NCI-H345 treated with DMSO at 0.1 percent for 48 hours (cell line): ENCODE results near the gene TRIM31.
"Not testable (repeated sequence)": the region's sequence is repeated elsewhere in the genome, so short reads cannot be mapped to it uniquely, and the experiment has no call there.

Source experiments
- DNase-seq: peaks from one replicate; lab custom pipeline; 2025; ENCODE audit not compliant: unreplicated experiment; lab: John Stamatoyannopoulos, UW

Gene TRIM31

DNA sequence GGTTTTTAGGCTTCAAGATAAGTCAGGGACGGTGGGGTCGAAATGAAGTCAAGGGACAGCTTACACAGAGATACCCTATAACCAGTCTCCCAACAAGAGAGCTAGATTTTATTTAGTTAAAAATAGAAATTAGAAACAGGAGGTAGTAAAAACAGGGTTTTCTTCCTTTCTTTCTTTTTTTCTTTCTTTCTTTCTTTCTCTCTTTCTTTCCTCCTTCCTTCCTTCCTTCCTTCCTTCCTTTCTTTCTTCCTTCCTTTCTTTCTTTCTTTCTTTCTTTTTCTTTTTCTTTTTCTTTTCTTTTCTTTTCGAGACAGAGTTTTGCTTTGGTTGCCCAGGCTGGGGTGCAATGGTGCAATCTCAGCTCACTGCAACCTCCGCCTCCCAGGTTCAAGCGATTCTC, 5.8 kb upstream of the TRIM31 start:
- DNase-seq: not testable (repeated sequence)

DNA sequence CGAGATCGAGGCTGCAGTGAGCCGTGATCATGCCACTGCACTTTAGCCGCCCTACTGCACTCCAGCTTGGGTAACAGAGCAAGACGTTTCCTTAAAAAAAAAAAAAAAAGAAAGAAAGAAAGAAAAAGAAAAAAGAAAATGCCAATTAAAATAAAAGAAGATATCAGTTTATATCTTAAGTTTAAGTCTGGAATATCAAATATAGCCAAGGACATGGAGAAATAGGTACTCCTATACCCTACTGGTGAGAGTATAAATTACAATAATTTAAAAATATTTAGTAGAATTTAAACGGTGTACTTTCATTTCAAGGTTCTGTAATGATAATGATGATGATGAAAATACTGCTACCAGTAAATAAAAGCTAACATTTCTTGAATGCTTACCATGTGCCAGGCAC, 3.8 kb upstream of the TRIM31 start:
- no peak for DNase-seq

DNA sequence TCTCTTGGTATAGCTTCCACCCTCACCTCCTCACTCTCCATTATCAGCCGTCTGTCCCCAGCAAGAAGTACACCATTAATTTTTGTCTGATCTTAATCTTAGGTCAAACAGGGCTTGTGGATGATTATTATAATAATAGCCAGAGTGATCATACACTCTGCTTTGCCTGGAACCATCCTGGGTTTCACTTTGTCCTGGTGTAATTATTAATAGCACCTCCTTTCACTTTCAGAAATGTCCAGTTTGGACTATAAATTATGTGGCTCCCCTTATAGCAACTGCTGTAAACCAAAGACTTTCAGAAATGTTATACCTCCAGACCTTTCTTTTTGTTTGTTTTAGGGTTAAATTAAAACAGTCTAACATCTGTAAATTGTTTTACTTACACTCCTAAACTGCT, 951 bp upstream of the TRIM31 start:
- no peak for DNase-seq

DNA sequence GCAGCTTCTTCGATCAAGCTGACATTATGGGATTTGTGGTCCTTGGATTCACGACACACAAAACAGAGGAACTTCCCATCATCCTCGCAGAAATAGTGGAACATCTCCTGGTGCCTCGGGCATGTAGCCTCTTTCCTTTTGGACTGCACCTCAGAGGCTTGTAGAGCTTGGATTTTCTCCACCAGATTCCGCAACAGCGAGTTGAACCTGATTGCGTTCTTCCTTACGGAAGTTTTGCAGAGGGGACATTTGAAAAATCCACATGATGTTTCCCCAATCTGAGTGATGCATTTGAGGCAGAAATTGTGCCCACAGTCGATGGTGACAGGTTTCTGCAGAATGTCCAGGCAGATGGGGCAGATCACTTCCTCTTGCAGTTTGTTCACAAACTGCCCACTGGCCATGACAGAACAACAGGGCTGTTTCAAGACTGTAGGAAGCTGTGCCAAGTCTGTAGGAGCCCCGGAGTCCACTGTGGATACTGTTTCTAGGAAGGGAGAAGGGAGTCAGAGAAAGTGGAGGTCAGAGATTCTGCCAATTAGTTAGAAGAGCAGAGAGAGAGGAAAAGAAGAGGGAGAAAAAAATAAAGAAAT, 392 bp downstream of the TRIM31 start:
- DNase-seq: no peak

DNA sequence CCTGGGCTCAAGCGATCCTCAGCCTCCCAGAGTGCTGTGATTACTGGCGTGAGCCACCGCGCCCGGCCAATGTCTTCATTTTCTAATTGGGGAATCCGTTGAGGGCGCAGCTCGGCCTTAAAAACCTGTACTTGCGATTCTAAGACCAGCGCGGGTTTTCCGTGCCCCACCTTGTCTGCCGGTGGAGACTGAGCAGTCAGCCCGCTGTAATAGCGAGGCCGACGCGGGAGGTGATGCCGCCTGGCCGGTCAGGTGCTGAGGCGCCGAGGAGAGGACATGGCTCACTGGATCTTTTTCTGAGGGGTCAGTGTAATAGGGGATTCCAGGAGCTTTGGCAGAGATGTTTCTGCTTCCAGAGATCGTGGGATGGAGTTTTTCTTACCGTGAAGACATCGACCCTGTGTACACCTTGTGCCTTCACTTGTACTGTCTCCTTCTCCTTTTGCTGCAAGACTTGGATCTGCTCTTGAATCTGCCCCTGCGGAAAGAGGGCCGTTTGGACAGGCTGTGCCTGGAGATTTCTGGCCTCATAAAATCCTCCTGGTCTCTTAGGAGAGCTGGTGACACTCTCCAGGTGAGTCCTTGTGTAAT, 1.5 kb downstream of the TRIM31 start:
- no peak for DNase-seq

DNA sequence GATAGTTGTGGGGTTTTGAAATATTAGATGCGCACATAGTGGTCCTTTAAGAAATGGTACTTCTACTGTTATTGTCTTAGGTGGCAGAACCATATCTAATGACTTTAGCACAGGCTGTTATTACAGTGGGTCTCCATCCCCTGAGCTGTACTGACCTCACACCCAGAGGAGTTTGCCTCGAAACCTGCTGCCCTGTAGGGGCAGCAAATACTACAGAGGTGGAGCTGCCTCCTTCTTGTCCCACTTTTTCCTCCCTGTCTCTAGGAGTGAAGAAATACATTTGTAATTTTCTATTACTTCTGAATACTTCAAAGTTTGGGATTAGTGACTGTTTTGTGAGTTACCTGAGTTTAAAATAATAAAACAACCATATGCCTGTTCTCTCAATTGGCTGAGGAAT, 8.2 kb downstream of the TRIM31 start:
- no peak for DNase-seq

DNA sequence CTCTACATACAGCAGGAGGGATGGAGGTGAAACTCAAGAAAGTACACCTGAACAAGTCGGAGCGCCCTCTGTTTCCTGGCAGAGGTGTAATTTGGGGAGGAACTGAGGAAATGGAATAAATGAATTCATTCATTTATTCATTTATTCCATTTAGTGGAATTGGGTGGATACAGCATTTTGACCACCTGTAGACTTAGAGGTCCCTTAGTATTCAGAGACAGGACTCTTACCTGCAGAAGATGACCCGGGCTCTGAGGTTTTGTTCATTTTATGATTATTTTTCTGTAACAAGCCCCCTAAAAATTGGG, 9.1 kb downstream of the TRIM31 start:
- DNase-seq: no peak

DNA sequence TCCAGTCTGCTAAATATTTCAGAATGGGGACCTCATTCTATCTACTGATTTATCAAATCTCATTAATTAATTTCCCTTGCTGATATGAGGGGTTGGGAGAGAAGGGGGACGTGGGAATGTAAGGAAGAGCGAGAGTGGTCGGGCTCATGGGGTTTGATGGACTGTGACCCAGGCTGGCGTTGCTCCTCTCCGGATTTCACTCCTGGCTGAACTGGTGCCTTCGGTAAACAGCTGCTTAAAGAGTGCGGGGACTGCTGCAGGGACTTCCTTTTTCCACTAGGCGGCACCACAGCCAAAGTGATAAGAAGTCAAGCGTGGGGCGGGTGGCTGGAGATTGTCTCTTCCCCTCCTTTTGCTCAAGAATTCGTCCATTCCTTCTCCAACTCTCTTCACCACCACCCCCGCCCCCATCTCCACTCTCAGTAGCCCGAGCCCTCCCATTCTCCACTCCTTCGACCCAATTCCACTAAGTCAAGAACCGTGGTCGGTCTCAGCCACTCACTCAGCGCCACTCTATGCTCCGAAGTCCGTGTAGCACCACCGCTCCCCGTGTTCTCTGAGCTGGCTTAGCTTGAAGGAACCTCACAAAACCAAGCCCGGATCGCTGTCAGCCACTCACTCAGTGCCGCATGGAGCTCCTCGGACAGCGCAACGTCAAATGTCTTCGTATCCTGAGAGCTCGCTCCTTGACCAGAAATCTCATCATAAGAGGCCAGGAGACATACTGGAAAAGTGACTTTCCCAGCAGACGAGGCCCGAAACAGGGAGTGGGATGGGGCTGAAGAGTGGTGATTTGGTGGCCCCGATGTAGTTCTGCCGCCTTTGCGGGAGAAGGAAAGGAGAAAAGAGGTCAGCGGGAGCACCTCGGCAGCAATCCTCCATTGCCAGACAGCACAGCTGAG, 9.7 kb downstream of the TRIM31 start:
- peak; percentile 54 for DNase-seq

DNA sequence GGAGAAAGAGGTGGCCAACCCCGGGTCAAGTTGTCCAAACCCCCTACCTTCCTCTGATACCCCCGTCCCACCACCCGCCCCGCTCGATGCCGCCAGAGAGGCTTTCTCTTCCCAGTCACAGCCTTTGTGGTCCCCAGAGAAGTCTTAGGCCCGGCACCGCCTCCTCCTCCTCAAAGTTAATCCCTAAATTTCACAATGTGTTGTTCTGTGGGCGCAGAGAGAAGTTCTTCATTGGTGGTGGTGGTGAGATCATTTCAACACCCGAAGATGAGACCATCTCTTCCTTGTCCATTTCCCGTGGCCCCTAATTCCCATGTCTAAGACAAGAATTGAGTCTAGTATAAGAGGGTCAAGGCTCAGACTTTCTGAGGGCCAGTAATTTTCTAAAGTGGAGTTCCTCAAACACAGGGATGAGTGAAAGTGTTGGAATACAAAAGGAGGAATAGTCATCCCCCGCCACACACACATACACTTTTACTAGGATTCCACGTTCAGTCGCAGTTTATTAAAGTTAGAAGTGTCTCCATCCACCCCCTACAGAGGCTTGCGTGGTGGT, 10.4 kb downstream of the TRIM31 start:
- no peak for DNase-seq

DNA sequence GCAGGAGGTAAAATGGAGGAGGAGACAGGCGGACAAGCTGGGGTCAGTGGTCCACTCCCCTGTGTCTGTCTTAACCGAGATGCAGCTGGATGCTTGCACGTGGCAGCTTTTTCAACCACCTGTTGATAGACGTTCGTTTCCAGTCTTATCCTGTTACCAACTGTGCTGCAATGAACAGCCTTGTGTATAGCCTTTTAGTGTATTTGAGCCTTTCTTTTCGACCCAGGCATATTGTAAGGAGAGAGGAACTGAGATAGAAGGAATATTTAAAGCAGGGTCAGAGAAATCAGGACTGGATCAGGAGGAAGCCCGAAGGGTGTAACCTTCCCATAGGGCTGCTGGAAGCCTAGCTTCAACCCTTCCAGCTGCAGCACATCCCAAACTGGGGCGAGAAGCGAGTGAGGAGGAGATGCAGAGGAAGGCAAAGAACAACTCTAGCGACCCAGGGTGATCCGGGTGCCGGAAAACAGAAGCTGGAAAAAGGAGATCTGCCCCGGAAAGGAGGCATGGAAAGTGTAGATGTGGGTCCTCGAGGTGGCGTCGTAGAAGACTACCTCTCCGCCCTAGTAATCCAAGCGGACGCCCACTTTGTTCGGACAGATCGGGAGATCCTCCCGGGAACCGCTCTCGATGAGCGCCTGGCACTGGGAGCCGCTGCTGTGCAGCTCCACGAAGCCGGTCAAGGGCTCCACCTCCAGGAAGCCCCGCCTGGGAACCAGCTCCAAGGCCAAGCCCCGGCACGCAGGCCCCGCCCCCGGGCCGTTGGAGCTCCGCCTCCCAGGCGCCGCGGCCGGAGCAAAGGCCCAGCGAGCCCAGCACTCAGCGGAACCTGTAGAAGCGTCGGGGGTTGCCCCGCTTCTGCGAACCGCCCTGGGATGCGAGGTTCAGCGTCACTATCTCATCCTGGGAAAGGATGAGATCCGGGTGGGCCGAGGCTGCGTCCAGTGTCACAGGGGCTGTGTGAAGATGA, 11.2 kb downstream of the TRIM31 start:
- peak; percentile 26 for DNase-seq

DNA sequence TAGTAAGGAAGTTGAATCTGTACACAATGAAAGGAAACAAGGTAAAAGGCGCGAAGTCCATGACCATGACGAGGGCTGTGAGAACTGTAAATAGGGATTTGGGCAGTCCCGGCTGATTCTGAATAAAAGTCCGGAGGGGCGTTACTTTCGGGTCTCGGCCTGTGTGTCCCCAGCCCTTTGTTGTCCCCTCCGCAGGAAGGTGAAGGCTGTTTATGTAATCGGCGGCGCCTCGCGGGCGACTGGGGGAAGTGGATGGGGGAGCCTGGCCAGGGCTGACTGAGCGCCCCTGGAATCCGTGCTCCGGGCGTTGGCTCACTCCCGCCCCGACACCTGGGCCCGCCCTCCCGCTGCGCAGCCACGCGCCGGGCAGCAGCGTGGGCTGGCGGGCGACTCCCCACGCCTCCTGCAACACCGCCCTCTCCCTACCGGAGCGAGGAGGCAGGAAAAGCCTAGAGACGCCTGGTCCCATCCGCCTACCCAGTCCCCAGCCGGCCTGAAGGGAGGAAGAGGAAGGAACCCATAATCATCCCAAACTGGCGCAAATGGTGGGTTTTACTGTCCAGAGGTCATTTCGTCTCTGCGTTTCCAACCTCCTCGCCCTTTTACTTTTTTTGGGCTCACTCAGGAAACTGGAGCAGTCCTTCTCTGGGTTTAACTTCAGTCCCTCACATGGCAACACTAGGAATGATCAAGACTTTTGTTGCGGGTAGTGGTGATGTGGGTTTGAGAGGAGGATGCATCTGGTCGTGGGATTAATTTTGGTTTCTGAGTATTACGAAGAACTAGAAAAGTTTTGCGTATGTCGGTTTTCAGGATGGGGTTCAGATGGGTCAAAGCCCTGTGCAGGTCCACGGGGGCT, 12.1 kb downstream of the TRIM31 start:
- DNase-seq: no peak

DNA sequence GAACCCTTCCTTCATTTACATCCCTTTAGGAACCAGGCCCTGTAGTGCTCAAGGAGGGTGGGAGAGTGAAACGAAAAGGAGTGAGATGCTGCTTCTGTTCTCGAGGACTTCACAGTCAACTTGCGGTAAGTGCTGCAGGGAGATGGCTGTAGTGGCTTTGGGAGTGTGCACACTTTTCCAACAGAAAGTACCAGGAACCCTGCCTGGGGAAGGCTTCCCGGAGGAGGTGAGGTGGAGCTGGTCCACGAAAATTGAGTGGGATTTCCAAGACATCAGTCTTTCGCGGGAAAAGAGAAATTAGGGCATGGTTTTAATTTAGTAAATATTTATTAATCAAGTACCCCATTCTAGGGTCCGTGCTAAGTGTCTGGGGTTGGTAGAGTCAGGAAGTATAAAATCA, 12.7 kb downstream of the TRIM31 start:
- no peak for DNase-seq

DNA sequence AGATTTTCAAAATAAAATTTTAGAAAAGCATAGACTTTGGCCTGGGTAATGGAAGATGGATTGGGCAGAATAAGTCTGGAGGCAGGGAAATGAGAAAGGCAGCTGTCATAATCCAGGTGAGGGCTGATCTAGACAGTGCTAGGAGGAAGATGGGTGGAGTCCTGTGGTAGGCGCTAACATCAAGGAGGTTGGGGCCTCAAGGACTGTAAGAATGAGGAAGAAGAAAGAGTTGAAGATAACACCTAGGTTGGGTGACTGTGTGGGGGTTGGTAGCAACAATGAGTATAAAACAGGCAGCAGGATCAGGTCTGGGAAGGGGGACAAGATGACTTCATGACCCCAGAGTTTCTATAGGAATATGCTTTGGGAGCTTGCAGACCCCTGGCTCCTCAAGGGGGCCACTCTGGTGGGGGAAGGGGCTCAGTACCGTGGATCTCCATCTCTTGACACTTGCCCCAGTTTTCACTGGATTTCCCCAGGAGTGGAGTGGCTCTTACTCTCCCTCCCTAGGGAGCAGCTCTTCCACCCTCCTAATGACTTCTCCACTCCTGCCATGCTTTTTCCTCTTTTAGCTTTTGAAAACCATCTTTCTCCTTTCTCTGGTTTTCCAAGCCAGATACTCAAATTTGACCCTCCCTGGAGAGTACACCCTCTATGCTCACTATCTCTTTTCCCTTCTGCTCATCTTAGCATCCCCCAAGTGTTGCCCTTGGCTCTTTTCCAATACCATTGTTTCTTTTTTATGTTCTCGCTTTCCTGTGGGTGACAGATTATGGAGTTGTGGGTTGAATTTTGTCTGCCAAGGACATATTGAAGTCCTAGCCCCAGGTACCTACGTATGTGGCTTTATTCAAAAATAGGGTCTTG, 14.8 kb downstream of the TRIM31 start:
- DNase-seq: no peak

DNA sequence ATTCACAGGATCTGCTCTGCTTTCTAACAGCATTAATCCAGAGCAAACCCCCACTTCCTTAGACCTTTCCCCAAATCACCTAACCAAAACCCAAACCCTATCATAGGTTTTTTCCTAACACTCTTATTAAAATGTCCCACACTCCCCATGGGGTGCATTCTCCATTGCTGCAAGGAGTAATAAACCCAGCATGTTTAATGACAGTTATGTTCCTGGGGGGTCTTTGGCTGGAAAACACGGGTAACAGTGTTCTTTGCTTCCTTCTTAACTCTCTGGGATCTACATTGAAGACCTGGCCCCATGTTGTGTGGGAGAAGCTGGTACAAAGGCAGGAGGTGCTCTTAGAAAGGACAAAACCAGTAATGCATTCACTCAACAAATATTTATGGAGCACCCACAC, 16.1 kb downstream of the TRIM31 start:
- no peak for DNase-seq

DNA sequence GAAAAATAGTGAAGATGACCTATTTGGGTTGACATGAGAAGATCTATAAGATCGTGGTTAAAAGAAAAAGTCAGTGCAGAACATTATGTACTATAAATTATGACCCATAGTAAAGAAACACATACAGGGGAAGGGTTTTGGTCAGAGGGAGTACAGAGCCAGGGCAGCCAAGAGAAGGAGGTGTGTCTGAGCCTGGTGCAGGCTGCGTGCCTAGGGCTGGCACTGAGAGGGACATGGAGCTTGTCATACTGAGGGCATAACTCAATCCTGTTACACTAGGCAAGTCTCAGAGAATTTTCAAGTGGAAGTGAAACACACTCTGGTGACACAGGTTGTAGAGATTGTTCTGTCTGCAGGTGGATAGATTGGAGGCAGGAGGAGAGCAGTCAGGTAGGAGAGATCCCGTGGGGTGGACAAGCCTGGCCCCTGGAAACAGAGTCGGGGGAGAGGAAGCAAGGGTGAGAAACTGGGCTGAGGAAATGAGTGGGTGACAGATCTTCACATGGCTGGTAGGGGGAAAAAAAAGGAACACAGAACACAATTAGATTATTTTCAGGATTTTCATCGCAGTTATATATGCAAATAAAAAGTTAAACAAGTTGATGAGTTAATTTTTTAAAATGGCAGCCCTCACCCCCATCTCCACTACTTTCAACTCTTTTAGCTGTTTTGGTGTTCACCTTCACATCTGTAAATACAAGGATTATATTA, 18.8 kb downstream of the TRIM31 start:
- no peak for DNase-seq

DNA sequence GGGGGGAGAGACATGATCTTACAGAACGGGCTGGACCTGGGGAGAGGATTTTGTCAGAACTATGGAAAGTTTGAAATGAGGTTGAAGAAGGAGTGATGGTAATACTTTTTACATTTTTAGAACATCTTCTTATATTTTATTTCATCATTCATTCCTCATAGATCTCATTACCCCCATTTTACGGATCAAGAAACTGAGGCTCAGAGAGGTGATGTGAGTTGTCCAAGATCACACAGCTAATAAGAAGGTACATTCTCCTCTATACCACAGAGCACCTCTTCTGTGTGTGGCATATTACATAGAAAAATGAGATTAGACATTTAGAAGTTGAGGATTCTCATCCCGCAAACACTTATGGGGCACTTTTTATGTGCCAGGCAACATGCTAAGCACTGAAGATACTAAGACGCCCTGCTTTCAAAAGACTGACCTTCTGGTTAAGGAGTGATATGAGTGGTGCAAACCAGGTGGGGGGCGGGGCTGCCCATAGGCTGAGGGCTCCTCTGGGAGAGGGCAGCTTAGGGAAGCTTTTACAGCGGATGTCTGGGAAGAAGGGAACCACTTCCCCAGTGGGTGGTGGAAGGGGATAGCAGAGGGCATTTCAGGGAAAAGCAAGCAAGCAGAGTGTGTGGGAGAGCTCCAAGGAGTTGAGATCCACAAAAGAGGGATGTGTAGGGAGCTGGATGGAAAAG, 19.9 kb downstream of the TRIM31 start:
- DNase-seq: no peak

DNA sequence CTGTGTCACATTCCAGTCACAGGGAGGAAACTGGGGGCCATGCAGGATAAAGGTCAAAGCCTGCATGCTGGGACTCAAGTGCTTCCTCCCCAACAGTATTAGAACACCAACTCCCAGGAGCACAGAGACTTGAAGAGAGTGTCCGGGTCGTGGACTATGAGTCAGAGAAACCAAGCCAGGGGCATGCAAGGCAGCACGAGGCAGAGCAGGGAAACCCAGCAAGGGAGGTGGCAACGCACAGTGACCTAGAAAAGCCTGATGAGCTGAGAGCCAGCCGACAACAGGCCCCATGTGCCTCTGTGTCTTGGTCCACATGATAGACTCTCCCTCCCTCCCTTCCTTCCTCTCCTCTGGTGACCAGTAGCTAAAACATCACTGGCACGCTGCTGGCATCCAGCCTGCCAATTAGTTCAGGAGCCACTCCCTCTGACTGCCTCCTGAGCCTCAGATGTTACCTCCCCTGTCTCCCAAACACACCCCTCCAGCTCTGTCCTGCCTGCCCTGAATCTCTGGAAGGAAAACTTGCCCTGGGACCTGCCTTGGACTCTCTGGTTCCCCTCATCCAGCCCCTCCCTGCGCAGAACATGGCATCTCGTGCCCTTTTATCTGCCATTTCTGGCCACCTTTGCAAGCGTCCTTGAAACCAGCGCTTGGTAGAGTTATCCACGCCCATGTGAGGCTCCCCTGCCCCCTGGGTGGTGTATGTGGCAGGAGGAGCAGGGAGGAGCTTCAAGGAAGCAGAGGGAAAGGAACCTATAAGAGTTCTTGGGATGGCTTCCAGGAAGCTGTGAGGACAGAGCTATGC, 21.1 kb downstream of the TRIM31 start:
- DNase-seq: no peak
